ENCODE measurements around the gene TRAFD1. TPM values are rescaled to one million over a fixed set of nuclear protein-coding genes. Genes with fewer than 3 reads are reported as not detected.
A peak's percentile ranks its signal among the peaks of the same experiment; 100 is the strongest.
"Not testable (repeated sequence)": the region's sequence is repeated elsewhere in the genome, so short reads cannot be mapped to it uniquely, and the experiment has no call there.

TRAFD1 gene
- total RNA-seq, 4 donors from 2014 or later = 46.3 to 82.9 (median 67.4) TPM

GRCh38 chr12:112153181-112153892 lies 28.0 kb downstream of the TRAFD1 start:
- H3K4me3 ChIP-seq (ENCODE audit: low read depth, poor library complexity, severe bottlenecking) = no peak overlapping the region
- DNase-seq (ENCODE audit: low spot score in 2 of 2) = peak in 1 of 2 donors; percentile 66
- TF ChIP-seq CTCF (IDR thresholded peaks at IDR 0.05) (no peak), POLR2A (IDR thresholded peaks at IDR 0.05) (no peak)
- intact Hi-C loops (cut with DNase I; ENCODE audit: low total_unique reads) = no loop called here
- WGBS, 2 donors = 80 to 87% methylated on average over 11 of the region's 11 CpGs

GRCh38 chr12:112153893-112154219 lies 28.5 kb downstream of the TRAFD1 start:
- H3K4me3 ChIP-seq (ENCODE audit: low read depth, poor library complexity, severe bottlenecking) = no peak overlapping the region
- intact Hi-C loops (cut with DNase I; ENCODE audit: low total_unique reads) = no loop called here
- no peak for DNase-seq (ENCODE audit: low spot score in 2 of 2)
- TF ChIP-seq CTCF (IDR thresholded peaks at IDR 0.05) = no peak
- no peak for TF ChIP-seq POLR2A (IDR thresholded peaks at IDR 0.05)
- WGBS, 2 donors = 87% methylated on average over 8 of the region's 8 CpGs

- intact Hi-C loops (cut with DNase I; ENCODE audit: low total_unique reads); DNase-seq (ENCODE audit: low spot score in 2 of 2); H3K4me3 ChIP-seq (ENCODE audit: low read depth, poor library complexity, severe bottlenecking): not testable (repeated sequence)
- WGBS, 2 donors = 94 to 97% methylated on average over 11 of the region's 11 CpGs
Observed at GRCh38 chr12:112158461-112159145, 33.2 kb downstream of the TRAFD1 start.

GRCh38 chr12:112159146-112159541 lies 33.8 kb downstream of the TRAFD1 start:
- no peak for DNase-seq (ENCODE audit: low spot score in 2 of 2)
- TF ChIP-seq POLR2A (IDR thresholded peaks at IDR 0.05) (no peak), CTCF (IDR thresholded peaks at IDR 0.05) (no peak)
- WGBS, 2 donors = 95 to 96% methylated on average over 6 of the region's 6 CpGs
- no peak overlapping the region for H3K4me3 ChIP-seq (ENCODE audit: low read depth, poor library complexity, severe bottlenecking)
- intact Hi-C loops (cut with DNase I; ENCODE audit: low total_unique reads) = no loop called here

GRCh38 chr12:112160611-112161010 lies 35.3 kb downstream of the TRAFD1 start:
- H3K4me3 ChIP-seq (ENCODE audit: low read depth, poor library complexity, severe bottlenecking) = no peak overlapping the region
- intact Hi-C loops (cut with DNase I; ENCODE audit: low total_unique reads) = no loop called here
- DNase-seq (ENCODE audit: low spot score in 2 of 2) = no peak
- TF ChIP-seq CTCF (IDR thresholded peaks at IDR 0.05) (no peak), POLR2A (IDR thresholded peaks at IDR 0.05) (no peak)
- WGBS, 2 donors = 89 to 97% methylated on average over 6 of the region's 6 CpGs

GRCh38 chr12:112161711-112162110 lies 36.4 kb downstream of the TRAFD1 start:
- no peak for TF ChIP-seq POLR2A (IDR thresholded peaks at IDR 0.05)
- no peak for TF ChIP-seq CTCF (IDR thresholded peaks at IDR 0.05)
- intact Hi-C loops (cut with DNase I; ENCODE audit: low total_unique reads) = no loop called here
- H3K4me3 ChIP-seq (ENCODE audit: low read depth, poor library complexity, severe bottlenecking) = no peak overlapping the region
- DNase-seq (ENCODE audit: low spot score in 2 of 2) = no peak
- WGBS, 2 donors = 56 to 75% methylated on average over 9 of the region's 9 CpGs
